Measurements from ENCODE around the gene PEA15. TPM values are rescaled to one million over a fixed set of nuclear protein-coding genes. Genes with fewer than 3 reads are reported as not detected.
A peak's percentile ranks its signal among the peaks of the same experiment; 100 is the strongest.

Gene PEA15
- total RNA-seq, 1 donor from 2014 or later: 178 TPM

GRCh38 chr1:160193832-160194736, 11.1 kb upstream of the PEA15 start:
- intact Hi-C loops (cut with DNase I): loop anchor here (1.0 kb wide), 6 partner anchors 10 to 97 kb away; partner anchors contain the start of gene PEX19
- H3K36me3 ChIP-seq: no peaks in the 10 kb centered on the region

GRCh38 chr1:160194737-160195059, 10.5 kb upstream of the PEA15 start:
- no peak overlapping the region for H3K4me3 ChIP-seq
- no peaks in the 10 kb centered on the region for H3K9me3 ChIP-seq
- peaks cover 9 to 17% of the 10 kb centered on the region in 2 donors for H3K4me1 ChIP-seq
- no peak for DNase-seq (ENCODE audit: low spot score in 2 of 2)
- intact Hi-C loops (cut with DNase I): no loop called here
- H3K27ac ChIP-seq: no peak overlapping the region
- no peak for TF ChIP-seq CTCF (IDR thresholded peaks at IDR 0.05)
- H3K27me3 ChIP-seq: no peaks in the 10 kb centered on the region
- no peaks in the 10 kb centered on the region for H3K36me3 ChIP-seq

More at GRCh38 chr1:160193832-160194736, 11.1 kb upstream of the PEA15 start:
- Histone ChIP-seq H3K4me1 (peaks cover 9 to 20% of the 10 kb centered on the region in 2 donors), H3K27me3 (no peaks in the 10 kb centered on the region), H3K4me3 (no peak overlapping the region), H3K9me3 (no peaks in the 10 kb centered on the region), H3K27ac (peak overlapping the region in 1 of 2 donors; percentile 54)
- no peak for TF ChIP-seq CTCF (IDR thresholded peaks at IDR 0.05)
- DNase-seq (ENCODE audit: low spot score in 2 of 2): no peak

GRCh38 chr1:160196143-160196542, 9.0 kb upstream of the PEA15 start:
- H3K36me3 ChIP-seq: no peaks in the 10 kb centered on the region
- TF ChIP-seq CTCF (IDR thresholded peaks at IDR 0.05): no peak
- DNase-seq (ENCODE audit: low spot score in 2 of 2): no peak

DNA sequence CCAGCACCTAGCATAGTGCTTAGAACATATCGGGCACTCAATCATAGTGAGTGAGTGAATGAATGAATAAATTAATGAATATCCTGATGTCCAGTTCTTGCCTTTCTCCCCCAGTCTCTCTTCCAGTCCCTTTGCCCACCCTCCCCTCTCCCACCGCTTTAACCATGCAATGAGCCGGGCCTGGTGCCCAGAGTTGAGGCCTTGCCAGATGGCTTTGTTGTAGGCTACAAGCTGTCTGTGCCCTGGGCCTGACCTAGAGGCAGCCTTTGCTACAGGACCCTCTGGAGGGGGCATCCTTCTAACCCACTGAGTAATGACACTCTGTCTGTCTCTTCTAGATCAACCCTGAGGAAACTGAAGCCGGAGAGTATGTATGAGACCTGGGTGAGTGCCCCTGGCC, 8.0 kb upstream of the PEA15 start:
- TF ChIP-seq CTCF (IDR thresholded peaks at IDR 0.05): no peak
- Histone ChIP-seq H3K36me3 (no peaks in the 10 kb centered on the region), H3K4me1 (peaks cover 3 to 7% of the 10 kb centered on the region in 2 donors), H3K27me3 (no peaks in the 10 kb centered on the region), H3K4me3 (no peak overlapping the region), H3K9me3 (no peaks in the 10 kb centered on the region), H3K27ac (no peak overlapping the region)
- intact Hi-C loops (cut with DNase I): no loop called here
- no peak for DNase-seq (ENCODE audit: low spot score in 2 of 2)

More at GRCh38 chr1:160196143-160196542, 9.0 kb upstream of the PEA15 start:
- H3K27me3 ChIP-seq: no peaks in the 10 kb centered on the region
- H3K4me3 ChIP-seq: no peak overlapping the region
- no peak overlapping the region for H3K27ac ChIP-seq
- H3K4me1 ChIP-seq: peaks cover 3 to 7% of the 10 kb centered on the region in 2 donors
- no peaks in the 10 kb centered on the region for H3K9me3 ChIP-seq
- intact Hi-C loops (cut with DNase I): no loop called here

- H3K4me1 ChIP-seq: peaks cover 0 to 4% of the 10 kb centered on the region in 2 donors
- TF ChIP-seq CTCF (IDR thresholded peaks at IDR 0.05): no peak
- intact Hi-C loops (cut with DNase I): loop anchor here (10.0 kb wide), 1 partner anchor 1194 kb away; no protein-coding TSS in a partner anchor
- H3K4me3 ChIP-seq: no peak overlapping the region
- H3K9me3 ChIP-seq: no peaks in the 10 kb centered on the region
- no peak overlapping the region for H3K27ac ChIP-seq
- no peaks in the 10 kb centered on the region for H3K36me3 ChIP-seq
- no peak for DNase-seq (ENCODE audit: low spot score in 2 of 2)
- H3K27me3 ChIP-seq: no peaks in the 10 kb centered on the region
These were observed 4.4 kb upstream of the PEA15 start for GRCh38 chr1:160200786-160201185.

Measured in ascending aorta (tissue), 2 donors.